Adrenal gland (tissue), 5 donors: ENCODE results near the gene GCH1.
"Not testable (repeated sequence)": the region's sequence is repeated elsewhere in the genome, so short reads cannot be mapped to it uniquely, and the experiment has no call there.

Source experiments
- CTCF ChIP-seq, 6 experiments: fragments of 450-650 bp in 4 of 6; fragments of 200-600 bp in 2 of 6; sonication (generic) in 1 of 6; IDR thresholded peaks; 1 replicate in 5 of 6; 2 replicates in 1 of 6; pipeline versions ENCODE4 v1.5.1 to v1.8.0; 2016 to 2021; ENCODE audit warnings: antibody characterized with exemption in 6 of 6, mild to moderate bottlenecking in 2 of 6, moderate library complexity in 1 of 6
- POLR2A ChIP-seq, 2 donors: fragments of 450-650 bp; IDR thresholded peaks; one replicate each; pipeline ENCODE4 v1.6.1; 2017; ENCODE audit warnings: antibody characterized with exemption in 2 of 2, mild to moderate bottlenecking in 2 of 2, moderate library complexity in 1 of 2
- donor health status: DM: no; HTN: no; CAD: no.

DNA sequence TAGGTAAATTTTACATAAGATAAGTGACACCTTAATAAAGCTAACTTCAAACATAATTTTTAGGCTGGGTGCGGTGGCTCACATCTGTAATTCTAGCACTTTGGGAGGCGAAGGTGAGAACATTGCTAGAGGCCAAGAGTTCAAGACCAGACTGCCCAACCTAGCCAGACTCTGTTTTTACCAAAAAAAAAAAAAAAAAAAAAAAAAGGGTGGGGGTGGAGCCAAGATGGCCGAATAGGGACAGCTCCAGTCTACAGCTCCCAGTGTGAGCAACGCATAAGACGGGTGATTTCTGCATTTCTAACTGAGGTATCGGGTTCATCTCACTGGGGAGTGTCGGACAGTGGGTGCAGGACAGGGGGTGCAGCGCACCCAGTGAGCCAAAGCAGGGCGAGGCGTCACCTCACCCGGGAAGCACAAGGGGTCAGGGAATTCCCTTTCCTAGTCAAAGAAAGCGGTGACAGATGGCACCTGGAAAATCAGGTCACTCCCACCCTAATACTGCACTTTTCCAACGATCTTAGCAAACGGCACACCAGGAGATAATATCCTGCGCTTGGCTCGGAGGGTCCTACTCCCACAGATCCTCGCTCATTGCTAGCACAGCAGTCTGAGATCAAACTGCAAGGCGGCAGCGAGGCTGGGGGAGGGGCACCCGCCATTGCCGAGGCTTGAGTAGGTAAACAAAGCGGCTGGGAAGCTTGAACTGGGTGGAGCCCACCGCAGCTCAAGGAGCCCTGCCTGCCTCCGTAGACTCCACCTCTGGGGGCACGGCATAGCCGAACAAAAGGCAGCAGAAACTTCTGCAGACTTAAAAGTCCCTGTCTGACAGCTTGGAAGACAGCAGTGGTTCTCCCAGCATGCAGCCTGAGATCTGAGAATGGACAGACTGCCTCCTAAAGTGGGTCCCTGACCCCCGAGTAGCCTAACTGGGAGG, 32.2 kb downstream of the GCH1 start:
- TF ChIP-seq POLR2A, CTCF (IDR thresholded peaks at IDR 0.05): not testable (repeated sequence)
